GM18505 (cell line): ENCODE measurements around the gene TBRG4.

Experiments
- ATAC-seq: cut with Tn5 transposase; IDR thresholded peaks from one replicate; pipeline ENCODE4 v1.9.1; 2021; ENCODE audit not compliant: unreplicated experiment
- POLR2A ChIP-seq: IDR thresholded peaks from 4 replicates; pipeline ENCODE4 v1.6.1; 2011; ENCODE audit warnings: borderline replicate concordance; ENCODE audit not compliant: insufficient read depth, insufficient read length; ENCODE audit errors: extremely low read depth

Gene TBRG4

GRCh38 chr7:45065031-45065995 is 46.2 kb downstream of the TBRG4 start:
- no peak for ATAC-seq
- TF ChIP-seq POLR2A: no peak

GRCh38 chr7:45064047-45064725 is 47.3 kb downstream of the TBRG4 start:
- no peak for TF ChIP-seq POLR2A
- ATAC-seq: no peak

- TF ChIP-seq POLR2A: no peak
- ATAC-seq: no peak
These were observed 49.6 kb downstream of the TBRG4 start for GRCh38 chr7:45061806-45062425.

GRCh38 chr7:45061352-45061751 is 50.1 kb downstream of the TBRG4 start:
- no peak for TF ChIP-seq POLR2A
- no peak for ATAC-seq

- ATAC-seq: no peak
- TF ChIP-seq POLR2A: no peak
These were observed 51.2 kb downstream of the TBRG4 start for GRCh38 chr7:45060295-45060694.

- no peak for TF ChIP-seq POLR2A
- no peak for ATAC-seq
These were observed 53.6 kb downstream of the TBRG4 start for GRCh38 chr7:45057878-45058277.

- no peak for ATAC-seq
- no peak for TF ChIP-seq POLR2A
These were observed 55.8 kb downstream of the TBRG4 start for GRCh38 chr7:45055594-45056219.

GRCh38 chr7:45055016-45055415 is 56.5 kb downstream of the TBRG4 start:
- TF ChIP-seq POLR2A: no peak
- ATAC-seq: no peak

- no peak for ATAC-seq
- TF ChIP-seq POLR2A: no peak
These were observed 57.1 kb downstream of the TBRG4 start for GRCh38 chr7:45054442-45054841.

GRCh38 chr7:45053941-45054340 is 57.6 kb downstream of the TBRG4 start:
- no peak for TF ChIP-seq POLR2A
- no peak for ATAC-seq

GRCh38 chr7:45053401-45053800 is 58.1 kb downstream of the TBRG4 start:
- no peak for TF ChIP-seq POLR2A

GRCh38 chr7:45052011-45052410 is 59.5 kb downstream of the TBRG4 start:
- no peak for TF ChIP-seq POLR2A
- ATAC-seq: no peak

More at GRCh38 chr7:45053401-45053800, 58.1 kb downstream of the TBRG4 start:
- ATAC-seq: no peak

GRCh38 chr7:45050198-45050597 is 61.3 kb downstream of the TBRG4 start:
- TF ChIP-seq POLR2A: no peak
- no peak for ATAC-seq
